Neural cell (in vitro differentiated cells): Measurements from ENCODE around the gene TYW1.
"Not testable (repeated sequence)": the region's sequence is repeated elsewhere in the genome, so short reads cannot be mapped to it uniquely, and the experiment has no call there.

Source experiments
- EZH2 ChIP-seq: fragments of 200-600, 300-800 bp; shearing (Covaris generic), sonication (generic); IDR thresholded peaks from 2 replicates; pipeline ENCODE4 v1.6.1; 2014; ENCODE audit warnings: antibody characterized with exemption, low read length, borderline replicate concordance, mild to moderate bottlenecking; ENCODE audit not compliant: insufficient read depth, poor library complexity, severe bottlenecking
- POLR2AphosphoS5 ChIP-seq: IDR thresholded peaks from 2 replicates; pipeline ENCODE4 v1.6.1; 2012
- TF ChIP-seq, protein P1 (sequence below): fragments of 450-650 bp; IDR thresholded peaks from 2 replicates; pipeline ENCODE4 v1.5.1; 2014; ENCODE audit warnings: antibody characterized with exemption, mild to moderate bottlenecking, moderate library complexity; ENCODE audit not compliant: poor library complexity, severe bottlenecking

- not testable (repeated sequence) for TF ChIP-seq POLR2AphosphoS5, EZH2
- TF ChIP-seq, protein P1, sequence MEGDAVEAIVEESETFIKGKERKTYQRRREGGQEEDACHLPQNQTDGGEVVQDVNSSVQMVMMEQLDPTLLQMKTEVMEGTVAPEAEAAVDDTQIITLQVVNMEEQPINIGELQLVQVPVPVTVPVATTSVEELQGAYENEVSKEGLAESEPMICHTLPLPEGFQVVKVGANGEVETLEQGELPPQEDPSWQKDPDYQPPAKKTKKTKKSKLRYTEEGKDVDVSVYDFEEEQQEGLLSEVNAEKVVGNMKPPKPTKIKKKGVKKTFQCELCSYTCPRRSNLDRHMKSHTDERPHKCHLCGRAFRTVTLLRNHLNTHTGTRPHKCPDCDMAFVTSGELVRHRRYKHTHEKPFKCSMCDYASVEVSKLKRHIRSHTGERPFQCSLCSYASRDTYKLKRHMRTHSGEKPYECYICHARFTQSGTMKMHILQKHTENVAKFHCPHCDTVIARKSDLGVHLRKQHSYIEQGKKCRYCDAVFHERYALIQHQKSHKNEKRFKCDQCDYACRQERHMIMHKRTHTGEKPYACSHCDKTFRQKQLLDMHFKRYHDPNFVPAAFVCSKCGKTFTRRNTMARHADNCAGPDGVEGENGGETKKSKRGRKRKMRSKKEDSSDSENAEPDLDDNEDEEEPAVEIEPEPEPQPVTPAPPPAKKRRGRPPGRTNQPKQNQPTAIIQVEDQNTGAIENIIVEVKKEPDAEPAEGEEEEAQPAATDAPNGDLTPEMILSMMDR: not testable (repeated sequence)
Measured at GRCh38 chr7:67134912-67135311, 138.3 kb downstream of the TYW1 start.
